GM18867 (cell line): ENCODE results near the gene METTL15.
A peak's percentile ranks its signal among the peaks of the same experiment; 100 is the strongest.
"Not testable (repeated sequence)": the region's sequence is repeated elsewhere in the genome, so short reads cannot be mapped to it uniquely, and the experiment has no call there.

Source experiments
- ATAC-seq: cut with Tn5 transposase; IDR thresholded peaks from one replicate; pipeline ENCODE4 v1.9.1; 2021; ENCODE audit warnings: mild to moderate bottlenecking, moderate library complexity; ENCODE audit not compliant: unreplicated experiment

Gene METTL15

GRCh38 chr11:28110108-28110820 is 2.1 kb downstream of the METTL15 start:
- peak; percentile 38 for ATAC-seq

- no peak for ATAC-seq
Measured at GRCh38 chr11:28110821-28111200, 2.6 kb downstream of the METTL15 start.

- ATAC-seq = no peak
Measured at GRCh38 chr11:28114116-28114515, 5.9 kb downstream of the METTL15 start.

- no peak for ATAC-seq
Measured at GRCh38 chr11:28114731-28115130, 6.5 kb downstream of the METTL15 start.

GRCh38 chr11:28117712-28118111 is 9.5 kb downstream of the METTL15 start:
- ATAC-seq = no peak

- no peak for ATAC-seq
Measured at GRCh38 chr11:28123151-28123581, 15.0 kb downstream of the METTL15 start.

- no peak for ATAC-seq
Measured at GRCh38 chr11:28132548-28132947, 24.4 kb downstream of the METTL15 start.

GRCh38 chr11:28133146-28133545 is 25.0 kb downstream of the METTL15 start:
- ATAC-seq = no peak

- ATAC-seq = not testable (repeated sequence)
Measured at GRCh38 chr11:28136157-28136556, 28.0 kb downstream of the METTL15 start.

GRCh38 chr11:28137366-28137765 is 29.2 kb downstream of the METTL15 start:
- ATAC-seq = no peak

GRCh38 chr11:28137832-28138231 is 29.6 kb downstream of the METTL15 start:
- ATAC-seq = no peak

- ATAC-seq = no peak
Measured at GRCh38 chr11:28139841-28140415, 31.7 kb downstream of the METTL15 start.

GRCh38 chr11:28140689-28141455 is 32.7 kb downstream of the METTL15 start:
- ATAC-seq = no peak

- ATAC-seq = no peak
Measured at GRCh38 chr11:28142724-28143123, 34.5 kb downstream of the METTL15 start.

- no peak for ATAC-seq
Measured at GRCh38 chr11:28144808-28145207, 36.6 kb downstream of the METTL15 start.

GRCh38 chr11:28146123-28146751 is 38.0 kb downstream of the METTL15 start:
- ATAC-seq = no peak

GRCh38 chr11:28152743-28153142 is 44.6 kb downstream of the METTL15 start:
- no peak for ATAC-seq

GRCh38 chr11:28153586-28153985 is 45.4 kb downstream of the METTL15 start:
- no peak for ATAC-seq

GRCh38 chr11:28168718-28169117 is 60.5 kb downstream of the METTL15 start:
- no peak for ATAC-seq

- no peak for ATAC-seq
Measured at GRCh38 chr11:28169816-28170215, 61.6 kb downstream of the METTL15 start.

- ATAC-seq = no peak
Measured at GRCh38 chr11:28170759-28171158, 62.6 kb downstream of the METTL15 start.
